Measurements from ENCODE around the gene GOLGA7B.
"Not testable (repeated sequence)": the region's sequence is repeated elsewhere in the genome, so short reads cannot be mapped to it uniquely, and the experiment has no call there.

Gene GOLGA7B

DNA sequence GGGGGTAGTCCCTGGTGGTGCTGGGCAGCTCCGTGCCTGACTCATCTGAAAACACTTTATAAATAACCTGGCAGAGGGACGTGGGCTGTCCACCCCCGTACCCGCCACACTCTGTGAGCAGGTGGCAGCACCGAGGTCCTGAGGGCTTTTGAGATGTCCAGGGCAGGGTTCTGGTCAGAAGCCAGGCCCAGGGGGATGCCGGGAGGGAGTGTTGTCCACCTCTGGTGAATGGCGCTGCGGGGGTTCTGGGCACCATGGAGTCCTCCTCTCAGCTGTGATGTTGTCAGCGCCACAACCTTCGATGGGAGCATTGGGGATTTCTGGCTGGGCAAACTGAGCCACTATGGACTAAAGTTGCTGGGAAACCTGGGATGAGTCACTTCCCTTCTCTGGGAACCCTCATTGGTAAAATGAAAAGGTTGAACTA, 27.4 kb upstream of the GOLGA7B start:
- Histone ChIP-seq H3K4me1 (ENCODE audit: insufficient read depth, low read length) (peaks cover 12% of the 10 kb centered on the region), H3K9me3 (ENCODE audit: control insufficient read depth, insufficient read depth, low read length) (no peaks in the 10 kb centered on the region), H3K9ac (ENCODE audit: low read depth, low read length) (no peak overlapping the region), H3K36me3 (ENCODE audit: insufficient read depth, low read length) (no peaks in the 10 kb centered on the region)

DNA sequence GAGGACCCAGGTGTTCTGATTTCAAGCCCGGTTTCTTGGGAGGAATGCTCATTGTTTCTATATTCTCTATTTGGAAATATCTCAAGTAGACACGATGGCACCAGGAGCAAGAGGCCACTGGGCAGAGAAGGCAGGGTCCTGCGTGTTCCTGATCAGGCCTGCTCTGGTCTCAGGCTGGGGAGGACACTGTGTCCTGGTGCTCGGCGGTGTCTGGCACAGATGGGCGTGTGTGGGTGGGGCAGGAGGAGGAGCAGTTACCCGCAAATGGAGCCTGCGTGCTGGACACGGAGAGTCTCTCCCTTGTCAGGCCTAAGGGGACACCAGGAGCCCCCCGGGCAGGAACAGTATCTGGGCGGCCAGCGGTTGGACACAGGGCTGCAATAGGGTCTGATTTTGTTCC, 25.9 kb upstream of the GOLGA7B start:
- Histone ChIP-seq H3K36me3 (ENCODE audit: insufficient read depth, low read length) (no peaks in the 10 kb centered on the region), H3K9ac (ENCODE audit: low read depth, low read length) (no peak overlapping the region), H3K4me1 (ENCODE audit: insufficient read depth, low read length) (peaks cover 12% of the 10 kb centered on the region), H3K9me3 (ENCODE audit: control insufficient read depth, insufficient read depth, low read length) (no peaks in the 10 kb centered on the region)

DNA sequence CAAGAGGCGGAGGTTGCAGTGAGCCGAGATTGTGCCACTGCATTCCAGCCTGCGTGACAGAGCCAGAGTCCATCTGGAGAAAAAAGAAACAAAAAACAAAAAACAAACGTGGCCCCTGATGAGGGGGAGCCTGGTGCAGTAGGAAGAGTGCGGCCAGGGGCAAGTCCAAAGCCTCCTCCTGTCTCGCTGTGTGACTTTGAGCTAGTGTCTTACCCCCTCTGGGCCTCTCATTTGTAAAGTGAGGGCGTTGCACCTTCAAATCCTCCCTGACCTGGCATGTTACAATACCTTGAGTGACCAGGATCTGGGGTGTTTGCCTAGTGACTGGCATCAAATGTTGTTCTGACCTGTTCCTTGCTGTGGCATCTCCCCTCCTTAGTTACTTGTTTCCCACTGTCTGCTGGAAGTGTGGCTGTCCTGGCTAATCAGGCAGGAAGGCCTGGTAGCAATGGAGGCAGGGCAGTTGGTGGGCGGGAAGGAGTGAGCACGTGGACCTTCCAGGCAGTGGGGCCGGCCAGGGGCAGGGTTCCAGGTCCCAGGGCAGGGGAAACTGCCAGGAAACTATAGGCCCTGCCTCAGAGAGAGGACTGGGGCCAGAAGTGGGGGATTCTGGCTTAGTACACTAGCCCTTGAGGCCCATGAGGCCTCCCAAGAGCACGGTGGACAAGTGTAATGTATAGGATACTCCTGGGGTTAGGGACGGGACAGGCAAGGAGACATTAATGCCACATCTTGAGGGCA, 24.5 kb upstream of the GOLGA7B start:
- Histone ChIP-seq H3K36me3 (ENCODE audit: insufficient read depth, low read length) (no peaks in the 10 kb centered on the region), H3K4me1 (ENCODE audit: insufficient read depth, low read length) (peaks cover 12% of the 10 kb centered on the region), H3K9me3 (ENCODE audit: control insufficient read depth, insufficient read depth, low read length) (no peaks in the 10 kb centered on the region), H3K9ac (ENCODE audit: low read depth, low read length) (no peak overlapping the region)

DNA sequence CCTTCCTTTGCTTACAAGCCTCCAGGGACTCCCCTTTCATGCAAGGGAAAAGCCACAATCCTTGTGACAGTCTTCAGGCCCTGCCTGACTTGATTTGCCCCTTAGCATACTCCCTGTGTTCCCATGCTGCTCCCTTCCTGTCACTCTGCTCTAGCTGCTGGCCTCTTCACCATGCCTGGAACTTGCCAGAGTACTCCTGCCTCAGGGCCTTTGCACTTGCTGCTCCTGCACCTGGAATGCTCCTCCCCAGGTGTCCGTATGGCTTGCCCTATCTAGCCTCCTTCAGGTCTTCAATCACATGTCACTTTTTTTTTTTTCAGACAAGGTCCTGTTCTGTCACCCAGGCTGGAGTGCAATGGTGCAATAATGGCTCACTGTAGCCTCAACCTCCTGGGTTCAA, 22.8 kb upstream of the GOLGA7B start:
- Histone ChIP-seq H3K36me3 (ENCODE audit: insufficient read depth, low read length) (no peaks in the 10 kb centered on the region), H3K9ac (ENCODE audit: low read depth, low read length) (no peak overlapping the region), H3K9me3 (ENCODE audit: control insufficient read depth, insufficient read depth, low read length) (no peaks in the 10 kb centered on the region), H3K4me1 (ENCODE audit: insufficient read depth, low read length) (peaks cover 5% of the 10 kb centered on the region; the same call in 1 of the 2 replicates)

DNA sequence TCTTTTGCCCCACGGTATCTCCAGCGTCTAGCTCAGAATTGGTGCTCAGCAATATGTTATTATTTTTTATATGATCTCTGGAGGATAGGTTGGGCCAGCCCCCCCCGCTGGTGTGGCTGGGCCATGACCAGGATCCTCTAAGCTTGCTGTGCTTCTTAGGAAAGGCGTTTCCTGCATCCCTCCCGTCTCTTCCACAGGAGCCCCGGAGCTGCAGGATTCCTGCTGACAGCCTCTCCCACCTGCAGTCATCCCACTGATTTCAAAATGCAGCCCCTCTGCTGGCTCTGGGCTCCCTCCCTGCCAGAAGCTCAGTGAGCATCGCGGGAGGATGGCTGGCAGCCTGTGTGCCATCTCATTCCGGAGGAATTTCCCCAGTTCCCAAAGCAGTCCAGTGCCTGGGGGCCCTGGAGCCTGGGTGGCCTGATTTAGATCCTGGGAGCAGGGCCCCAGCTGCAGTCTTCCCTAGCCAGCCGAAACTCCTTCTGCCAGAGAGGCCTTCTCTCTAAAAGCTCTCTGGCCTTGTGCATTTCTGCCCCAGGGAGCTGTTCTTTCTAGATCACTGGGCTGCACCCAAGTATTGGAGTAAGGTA, 21.8 kb upstream of the GOLGA7B start:
- no peaks in the 10 kb centered on the region for H3K9me3 ChIP-seq (ENCODE audit: control insufficient read depth, insufficient read depth, low read length)
- no peak overlapping the region for H3K9ac ChIP-seq (ENCODE audit: low read depth, low read length)
- H3K4me1 ChIP-seq (ENCODE audit: insufficient read depth, low read length) = no peaks in the 10 kb centered on the region
- no peaks in the 10 kb centered on the region for H3K36me3 ChIP-seq (ENCODE audit: insufficient read depth, low read length)

DNA sequence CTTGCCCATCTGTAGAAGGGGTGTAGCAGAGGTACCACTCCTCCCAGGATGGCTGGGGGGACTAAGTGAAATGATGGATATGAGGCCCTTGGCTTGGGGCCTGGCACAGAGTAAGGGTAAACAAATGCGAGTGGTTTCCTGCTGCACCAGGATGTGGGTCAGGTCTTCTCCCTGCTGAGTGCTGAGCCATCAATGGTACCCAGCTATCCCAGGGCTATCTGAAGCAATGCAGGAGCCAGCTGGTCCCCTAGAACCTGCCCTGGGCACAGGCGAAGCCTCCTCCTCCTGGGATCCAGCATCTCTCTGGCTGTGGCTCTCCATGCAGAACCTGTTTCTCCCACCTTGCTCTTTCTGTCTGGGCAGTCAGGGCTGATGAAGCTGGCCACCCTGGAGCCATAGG, 20.9 kb upstream of the GOLGA7B start:
- Histone ChIP-seq H3K4me1 (ENCODE audit: insufficient read depth, low read length) (no peaks in the 10 kb centered on the region), H3K9me3 (ENCODE audit: control insufficient read depth, insufficient read depth, low read length) (no peaks in the 10 kb centered on the region), H3K9ac (ENCODE audit: low read depth, low read length) (no peak overlapping the region), H3K36me3 (ENCODE audit: insufficient read depth, low read length) (no peaks in the 10 kb centered on the region)

DNA sequence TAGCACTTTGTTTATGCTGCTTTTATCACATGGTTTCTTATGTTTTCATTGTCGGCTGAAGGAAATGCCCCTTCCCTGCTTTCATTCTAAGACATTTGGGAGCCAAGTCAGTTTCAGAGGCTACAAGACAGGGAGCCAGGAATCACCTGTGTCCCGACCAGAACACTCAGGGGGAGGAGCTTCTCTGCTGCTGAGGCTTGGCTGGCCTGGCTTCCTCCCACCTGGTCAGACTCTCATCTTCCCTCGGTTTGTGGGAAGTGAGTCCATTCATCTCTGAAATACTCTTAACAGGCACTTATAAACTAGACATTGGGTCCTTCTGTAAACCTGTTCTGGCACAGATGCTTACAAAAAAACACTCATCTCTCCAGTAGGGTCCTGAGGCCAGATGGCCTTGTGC, 19.6 kb upstream of the GOLGA7B start:
- no peaks in the 10 kb centered on the region for H3K36me3 ChIP-seq (ENCODE audit: insufficient read depth, low read length)
- no peak overlapping the region for H3K9ac ChIP-seq (ENCODE audit: low read depth, low read length)
- no peaks in the 10 kb centered on the region for H3K4me1 ChIP-seq (ENCODE audit: insufficient read depth, low read length)
- no peaks in the 10 kb centered on the region for H3K9me3 ChIP-seq (ENCODE audit: control insufficient read depth, insufficient read depth, low read length)

DNA sequence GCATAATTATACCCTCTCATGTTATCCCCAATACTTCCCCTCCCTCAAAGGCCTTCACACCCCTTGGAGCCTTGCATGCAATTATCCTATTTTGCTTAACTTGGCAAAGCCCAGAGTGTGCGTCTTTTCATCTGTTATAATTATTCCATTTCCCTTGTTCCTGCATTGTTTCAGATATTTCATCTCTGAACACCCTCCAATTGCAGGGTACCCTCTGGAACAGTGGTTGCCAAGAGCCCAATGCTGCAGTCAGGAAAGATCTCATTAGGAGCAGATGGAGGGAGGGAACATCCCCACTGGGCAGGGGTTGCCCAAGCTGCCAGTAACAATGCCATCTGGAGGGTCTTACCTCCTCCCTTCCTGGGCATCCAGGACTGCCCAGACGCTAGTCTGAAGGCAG, 18.4 kb upstream of the GOLGA7B start:
- Histone ChIP-seq H3K9me3 (ENCODE audit: control insufficient read depth, insufficient read depth, low read length) (no peaks in the 10 kb centered on the region), H3K4me1 (ENCODE audit: insufficient read depth, low read length) (no peaks in the 10 kb centered on the region), H3K36me3 (ENCODE audit: insufficient read depth, low read length) (no peaks in the 10 kb centered on the region), H3K9ac (ENCODE audit: low read depth, low read length) (no peak overlapping the region)

DNA sequence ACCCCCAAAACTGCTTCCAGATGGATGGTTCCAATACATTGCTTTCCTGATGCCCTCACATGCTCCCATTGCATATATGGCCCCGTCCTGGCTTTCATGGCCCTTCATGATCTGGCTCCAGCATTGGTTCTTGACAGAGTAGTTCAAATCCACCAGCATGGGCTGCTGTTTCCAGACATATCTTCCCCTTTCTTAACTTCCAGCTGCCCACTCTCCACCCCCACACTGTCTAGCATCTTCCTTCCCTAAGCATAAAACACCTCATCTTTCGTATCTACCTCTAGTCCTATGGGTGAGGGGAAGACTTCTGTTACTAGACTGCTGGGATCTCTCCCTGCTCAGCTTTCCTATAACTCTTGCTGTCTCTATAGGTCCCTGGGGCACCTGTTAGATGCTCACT, 13.2 kb upstream of the GOLGA7B start:
- H3K9me3 ChIP-seq (ENCODE audit: control insufficient read depth, insufficient read depth, low read length) = no peaks in the 10 kb centered on the region
- H3K36me3 ChIP-seq (ENCODE audit: insufficient read depth, low read length) = no peaks in the 10 kb centered on the region
- no peaks in the 10 kb centered on the region; the same call in 1 of the 2 replicates for H3K4me1 ChIP-seq (ENCODE audit: insufficient read depth, low read length)
- no peak overlapping the region for H3K9ac ChIP-seq (ENCODE audit: low read depth, low read length)

DNA sequence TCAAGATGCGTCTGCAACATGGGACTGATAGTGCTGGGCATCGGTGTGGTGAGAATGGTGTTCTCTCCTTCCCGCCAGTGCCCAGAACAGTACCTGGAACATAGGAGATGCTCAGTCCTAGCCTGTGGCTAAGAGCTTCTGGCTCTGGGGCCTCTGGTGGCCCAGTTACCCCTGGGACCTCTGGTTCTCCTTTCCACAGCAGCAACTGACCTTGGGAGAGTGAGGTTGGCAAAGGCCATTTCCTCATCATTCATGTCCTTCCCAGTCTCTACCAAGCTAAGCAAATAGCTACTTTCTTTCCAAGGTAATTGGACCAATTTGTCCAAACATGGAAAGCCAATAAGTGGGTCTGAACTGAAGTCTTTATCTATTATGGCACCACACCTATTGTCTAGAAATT, 11.6 kb upstream of the GOLGA7B start:
- Histone ChIP-seq H3K36me3 (ENCODE audit: insufficient read depth, low read length) (no peaks in the 10 kb centered on the region), H3K9ac (ENCODE audit: low read depth, low read length) (no peak overlapping the region), H3K9me3 (ENCODE audit: control insufficient read depth, insufficient read depth, low read length) (no peaks in the 10 kb centered on the region), H3K4me1 (ENCODE audit: insufficient read depth, low read length) (no peaks in the 10 kb centered on the region; the same call in 1 of the 2 replicates)

DNA sequence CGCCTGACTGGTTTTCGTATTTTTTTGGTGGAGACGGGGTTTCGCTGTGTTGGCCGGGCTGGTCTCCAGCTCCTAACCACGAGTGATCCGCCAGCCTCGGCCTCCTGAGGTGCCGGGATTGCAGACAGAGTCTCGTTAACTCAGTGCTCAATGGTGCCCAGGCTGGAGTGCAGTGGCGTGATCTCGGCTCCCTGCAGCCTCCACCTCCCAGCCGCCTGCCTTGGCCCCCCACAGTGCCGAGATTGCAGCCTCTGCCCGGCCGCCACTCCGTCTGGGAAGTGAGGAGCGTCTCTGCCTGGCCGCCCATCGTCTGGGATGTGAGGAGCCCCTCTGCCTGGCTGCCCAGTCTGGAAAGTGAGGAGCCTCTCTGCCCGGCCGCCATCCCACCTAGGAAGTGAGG, 8.5 kb upstream of the GOLGA7B start:
- not testable (repeated sequence) for H3K36me3 ChIP-seq (ENCODE audit: insufficient read depth, low read length); H3K9me3 ChIP-seq (ENCODE audit: control insufficient read depth, insufficient read depth, low read length); H3K9ac ChIP-seq (ENCODE audit: low read depth, low read length); H3K4me1 ChIP-seq (ENCODE audit: insufficient read depth, low read length)

DNA sequence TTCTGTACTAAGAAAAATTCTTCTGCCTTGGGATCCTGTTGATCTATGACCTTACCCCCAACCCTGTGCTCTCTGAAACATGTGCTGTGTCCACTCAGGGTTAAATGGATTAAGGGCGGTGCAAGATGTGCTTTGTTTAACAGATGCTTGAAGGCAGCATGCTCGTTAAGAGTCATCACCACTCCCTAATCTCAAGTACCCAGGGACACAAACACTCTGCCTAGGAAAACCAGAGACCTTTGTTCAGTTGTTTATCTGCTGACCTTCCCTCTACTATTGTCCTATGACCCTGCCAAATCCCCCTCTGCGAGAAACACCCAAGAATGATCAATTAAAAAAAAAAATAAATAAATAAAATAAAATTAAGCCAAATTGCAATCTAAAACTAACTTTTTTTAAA, 7.5 kb upstream of the GOLGA7B start:
- not testable (repeated sequence) for H3K36me3 ChIP-seq (ENCODE audit: insufficient read depth, low read length); H3K4me1 ChIP-seq (ENCODE audit: insufficient read depth, low read length); H3K9ac ChIP-seq (ENCODE audit: low read depth, low read length); H3K9me3 ChIP-seq (ENCODE audit: control insufficient read depth, insufficient read depth, low read length)

DNA sequence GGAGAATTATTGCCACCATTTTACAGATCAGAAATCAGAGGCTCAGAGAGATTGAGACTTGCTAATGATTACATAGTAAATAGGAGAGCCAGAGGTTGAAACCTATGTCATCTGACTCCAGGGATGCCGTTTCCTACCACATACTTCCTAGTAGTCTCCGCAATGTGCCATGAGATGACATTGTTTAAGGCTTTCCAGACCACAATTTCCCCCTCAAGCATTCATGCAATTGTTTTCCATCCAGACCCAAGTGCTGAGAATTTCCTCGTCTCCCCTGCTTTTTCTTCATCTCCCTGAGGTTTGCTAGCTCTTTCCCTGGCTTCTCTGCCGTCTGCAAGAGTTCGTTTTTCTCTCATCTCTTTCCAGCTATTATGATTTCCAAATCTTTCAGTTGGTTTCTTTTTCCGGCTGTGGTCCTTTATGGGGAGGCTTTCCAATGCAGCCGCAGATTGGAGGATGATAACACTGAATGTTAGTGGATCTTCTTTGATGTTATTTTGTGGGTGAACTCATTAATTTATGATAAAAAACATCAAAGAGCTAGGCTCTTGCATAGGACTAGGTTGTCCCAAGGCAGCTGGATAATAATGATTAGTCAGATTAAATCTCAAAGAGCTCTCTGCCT, 6.9 kb upstream of the GOLGA7B start:
- no peak overlapping the region for H3K9ac ChIP-seq (ENCODE audit: low read depth, low read length)
- H3K9me3 ChIP-seq (ENCODE audit: control insufficient read depth, insufficient read depth, low read length) = no peaks in the 10 kb centered on the region
- no peaks in the 10 kb centered on the region for H3K36me3 ChIP-seq (ENCODE audit: insufficient read depth, low read length)
- no peaks in the 10 kb centered on the region; the same call in 1 of the 2 replicates for H3K4me1 ChIP-seq (ENCODE audit: insufficient read depth, low read length)

DNA sequence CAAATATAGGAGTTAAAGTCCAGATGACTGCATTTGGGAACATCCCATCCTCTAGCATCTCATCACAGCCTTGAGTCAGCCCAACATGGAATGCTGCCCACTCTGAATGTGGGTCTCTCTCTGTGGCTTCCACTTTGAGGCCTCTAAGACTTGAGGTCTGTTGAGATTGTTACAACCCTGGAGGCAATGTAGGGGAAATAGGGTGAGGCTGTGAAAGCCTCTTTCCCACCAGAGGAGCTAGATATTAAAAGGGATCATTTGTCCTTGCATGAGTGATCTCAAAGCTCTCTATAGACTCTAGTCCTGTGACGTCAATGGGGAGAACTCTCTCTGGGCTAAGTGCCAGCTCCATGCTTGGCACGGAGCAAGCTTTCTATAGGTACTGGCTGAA, 6.4 kb upstream of the GOLGA7B start:
- H3K9ac ChIP-seq (ENCODE audit: low read depth, low read length) = no peak overlapping the region
- H3K4me1 ChIP-seq (ENCODE audit: insufficient read depth, low read length) = no peaks in the 10 kb centered on the region; the same call in 1 of the 2 replicates
- H3K36me3 ChIP-seq (ENCODE audit: insufficient read depth, low read length) = no peaks in the 10 kb centered on the region
- H3K9me3 ChIP-seq (ENCODE audit: control insufficient read depth, insufficient read depth, low read length) = no peaks in the 10 kb centered on the region

DNA sequence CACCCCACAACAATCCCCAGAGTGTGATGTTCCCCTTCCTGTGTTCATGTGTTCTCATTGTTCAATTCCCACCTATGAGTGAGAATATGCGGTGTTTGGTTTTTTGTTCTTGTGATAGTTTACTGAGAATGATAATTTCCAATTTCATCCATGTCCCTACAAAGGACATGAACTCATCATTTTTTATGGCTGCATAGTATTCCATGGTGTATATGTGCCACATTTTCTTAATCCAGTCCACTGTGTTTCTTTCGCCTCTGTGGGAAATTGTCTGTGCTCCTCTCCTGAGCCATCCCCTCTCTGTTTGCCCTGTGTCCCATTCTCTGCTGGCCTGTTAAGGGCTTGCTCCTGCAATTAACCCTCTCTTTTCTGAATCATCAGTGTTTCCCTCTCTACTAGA, 5.7 kb upstream of the GOLGA7B start:
- H3K9ac ChIP-seq (ENCODE audit: low read depth, low read length); H3K36me3 ChIP-seq (ENCODE audit: insufficient read depth, low read length); H3K9me3 ChIP-seq (ENCODE audit: control insufficient read depth, insufficient read depth, low read length); H3K4me1 ChIP-seq (ENCODE audit: insufficient read depth, low read length): not testable (repeated sequence)

Data from ES-I3 (cell line).